IMR-90 (cell line): ENCODE data around the gene ING2. TPM values are rescaled to one million over a fixed set of nuclear protein-coding genes. Genes with fewer than 3 reads are reported as not detected.
A peak's percentile ranks its signal among the peaks of the same experiment; 100 is the strongest.
"Not testable (repeated sequence)": the region's sequence is repeated elsewhere in the genome, so short reads cannot be mapped to it uniquely, and the experiment has no call there.

Experiments used
- ATAC-seq: fragments of 200-7000 bp; cut with Tn5 transposase; 2 replicates; pipeline ENCODE4 v1.9.1; 2020; ENCODE audit warnings: low read depth, mild to moderate bottlenecking, moderate library complexity
- BruUV-seq: library from RNA; stranded (reverse); fragments of 400-500 nt; replicated peaks from 2 replicates; lab custom pipeline; 2021; lab: Mats Ljungman, UMichigan
- CTCF ChIA-PET: fragments of 300-600 bp; formaldehyde crosslinking; extraction: SDS; loops from one replicate; lab custom pipeline; 2021; ENCODE audit warnings: antibody characterized with exemption; lab: Yijun Ruan, JAX
- POLR2A ChIA-PET: fragments of 300-600 bp; sonication (Branson Sonifier 250); formaldehyde crosslinking; loops from one replicate; lab custom pipeline; 2022; ENCODE audit warnings: antibody characterized with exemption; ENCODE audit not compliant: unreplicated experiment; lab: Charles Lee
- DNase-seq: peaks from one replicate; pipeline ENCODE4 v3.0.0; 2013
- H2AFZ ChIP-seq: replicated peaks from 2 replicates; pipeline ENCODE3; 2013; ENCODE audit warnings: low read length, mild to moderate bottlenecking; ENCODE audit not compliant: poor library complexity
- H2AK5ac ChIP-seq: 2 replicates; pipeline ENCODE4 v1.6.1; 2013; ENCODE audit warnings: low read depth, low read length, inconsistent platforms
- H2AK9ac ChIP-seq: replicated peaks from 2 replicates; pipeline ENCODE3; 2013; ENCODE audit warnings: mild to moderate bottlenecking, low read depth, low read length, moderate library complexity; ENCODE audit not compliant: poor library complexity
- H2BK120ac ChIP-seq: 2 replicates; pipeline ENCODE4 v1.6.1; 2013; ENCODE audit warnings: low read depth, low read length, inconsistent platforms
- H2BK15ac ChIP-seq: 3 replicates; pipeline ENCODE4 v1.6.1; 2013; ENCODE audit warnings: low read depth, low read length, inconsistent platforms
- H2BK20ac ChIP-seq: 2 replicates; pipeline ENCODE4 v1.6.1; 2013; ENCODE audit warnings: low read depth, mild to moderate bottlenecking, inconsistent platforms, low read length, moderate library complexity
- H2BK5ac ChIP-seq: 2 replicates; pipeline ENCODE4 v1.6.1; 2013; ENCODE audit warnings: mild to moderate bottlenecking, low read depth, low read length, inconsistent platforms; ENCODE audit not compliant: poor library complexity, severe bottlenecking
- H3K14ac ChIP-seq: replicated peaks from 2 replicates; pipeline ENCODE4 v1.6.1; 2013; ENCODE audit warnings: low read depth, low read length, inconsistent platforms
- H3K18ac ChIP-seq: 2 replicates; pipeline ENCODE4 v1.6.1; 2013; ENCODE audit warnings: low read depth, low read length, control low read depth
- H3K23ac ChIP-seq: 2 replicates; pipeline ENCODE4 v1.6.1; 2013; ENCODE audit warnings: low read depth, low read length, inconsistent platforms
- H3K27ac ChIP-seq: 2 replicates; pipeline ENCODE4 v1.5.1; 2013; ENCODE audit warnings: mild to moderate bottlenecking, control low read depth, low read length; ENCODE audit not compliant: insufficient read depth
- H3K27me3 ChIP-seq: 2 replicates; pipeline ENCODE4 v1.6.1; 2013; ENCODE audit warnings: low read length; ENCODE audit not compliant: control insufficient read depth, insufficient read depth
- H3K36me3 ChIP-seq: 2 replicates; pipeline ENCODE4 v1.6.1; 2013; ENCODE audit warnings: low read length, mixed read lengths; ENCODE audit not compliant: control insufficient read depth, insufficient read depth
- H3K4ac ChIP-seq: 2 replicates; pipeline ENCODE4 v1.6.1; 2013; ENCODE audit warnings: low read depth, low read length, inconsistent platforms
- H3K4me1 ChIP-seq: 2 replicates; pipeline ENCODE4 v1.6.1; 2013; ENCODE audit warnings: low read length, mixed read lengths; ENCODE audit not compliant: control insufficient read depth, insufficient read depth
- H3K4me2 ChIP-seq: 2 replicates; pipeline ENCODE4 v1.6.1; 2013; ENCODE audit warnings: low read depth, mild to moderate bottlenecking, control low read depth, low read length, moderate library complexity
- H3K4me3 ChIP-seq: 2 replicates; pipeline ENCODE4 v1.5.1; 2013; ENCODE audit warnings: low read depth, mild to moderate bottlenecking, control low read depth, low read length, moderate library complexity; ENCODE audit not compliant: insufficient read depth
- H3K56ac ChIP-seq: 2 replicates; pipeline ENCODE4 v1.6.1; 2013; ENCODE audit warnings: low read length, inconsistent platforms; ENCODE audit not compliant: insufficient read depth; ENCODE audit errors: extremely low read depth
- H3K79me1 ChIP-seq, 2 experiments: 2 replicates each; pipeline ENCODE4 v1.6.1; 2013; ENCODE audit warnings: low read length in 2 of 2, inconsistent platforms in 1 of 2, low read depth in 1 of 2
- H3K9ac ChIP-seq: 2 replicates; pipeline ENCODE4 v1.6.1; 2013; ENCODE audit warnings: low read depth, low read length, control low read depth
- H3K9me1 ChIP-seq: 2 replicates; pipeline ENCODE4 v1.6.1; 2013; ENCODE audit warnings: low read length, inconsistent platforms; ENCODE audit not compliant: insufficient read depth
- H3K9me3 ChIP-seq: 2 replicates; pipeline ENCODE4 v1.6.1; 2013; ENCODE audit warnings: low read length; ENCODE audit not compliant: control insufficient read depth, insufficient read depth
- H4K20me1 ChIP-seq: 2 replicates; pipeline ENCODE4 v1.6.1; 2013; ENCODE audit warnings: low read length, inconsistent platforms; ENCODE audit not compliant: insufficient read depth
- H4K5ac ChIP-seq: 2 replicates; pipeline ENCODE4 v1.6.1; 2013; ENCODE audit warnings: mild to moderate bottlenecking, low read depth, low read length, control low read depth
- H4K8ac ChIP-seq, 2 experiments: 2 replicates each; pipeline ENCODE4 v1.6.1; 2013; ENCODE audit warnings: low read depth in 2 of 2, low read length in 2 of 2, control low read depth in 1 of 2, inconsistent platforms in 1 of 2
- H4K91ac ChIP-seq: 2 replicates; pipeline ENCODE4 v1.6.1; 2013; ENCODE audit warnings: low read depth, low read length, inconsistent platforms; ENCODE audit not compliant: insufficient read depth
- MAFK ChIP-seq: IDR thresholded peaks from 2 replicates; pipeline ENCODE4 v1.6.1; 2012; ENCODE audit warnings: low read depth, low read length, improper control_type of control experiment
- WGBS, 2 experiments: methylation state at CpG; one replicate each; pipeline versions ENCODE4 v1.1.5 to v1.1.7; 2013; ENCODE audit warnings: missing lambda C conversion rate in 2 of 2; ENCODE audit not compliant: insufficient read length in 1 of 2; ENCODE audit errors: extremely low coverage in 2 of 2; 5-methylcytosine and 5-hydroxymethylcytosine counted together
- dilution Hi-C: fragments of 300-500 bp; cut with HindIII; formaldehyde crosslinking; loops from one replicate; pipeline ENCODE4 v1.14.3; 2018; ENCODE audit warnings: low sequenced_read_pairs; ENCODE audit not compliant: unreplicated experiment
- in situ Hi-C: fragments of 300-500 bp; cut with MboI; formaldehyde crosslinking; loops from 3 replicates; pipeline ENCODE4 v1.14.3; 2019; ENCODE audit warnings: low sequenced_read_pairs, inconsistent platforms, mixed read lengths
- intact Hi-C: fragments of 100-400 bp; cut with micrococcal nuclease; formaldehyde crosslinking; loops from 2 replicates; pipeline ENCODE4 v1.10.0; 2022
- polyA plus RNA-seq, 3 experiments: library from polyadenylated mRNA; depleted of rRNA; stranded (reverse); fragments of >200 nt; gene quantifications; 2 replicates each; pipeline ENCODE4 v1.2.3, GENCODE V29; 2012; ENCODE audit warnings: low replicate concordance in 1 of 3
- total RNA-seq: library from RNA; depleted of rRNA; stranded (reverse); fragments of >200 nt; gene quantifications from 2 replicates; pipeline ENCODE4 v1.2.3, GENCODE V29; 2012

Gene ING2
- total and polyA plus RNA-seq, 2 of the 4 experiments (the other 2 are of a cell fraction), result 2.5 to 9.5 TPM

- H3K4ac ChIP-seq, H2AK5ac ChIP-seq, H3K9ac ChIP-seq, BruUV-seq, H2BK120ac ChIP-seq, H3K9me3 ChIP-seq, H3K27me3 ChIP-seq, H3K14ac ChIP-seq, DNase-seq, CTCF ChIA-PET, ATAC-seq, in situ Hi-C loops, H2BK20ac ChIP-seq, intact Hi-C loops, dilution Hi-C loops, H2BK5ac ChIP-seq, POLR2A ChIA-PET, H3K36me3 ChIP-seq, H2AFZ ChIP-seq, H3K9me1 ChIP-seq, H3K4me1 ChIP-seq, H2BK15ac ChIP-seq, H2AK9ac ChIP-seq, H3K4me3 ChIP-seq, H4K20me1 ChIP-seq, H4K5ac ChIP-seq, H3K4me2 ChIP-seq, H4K8ac ChIP-seq, H3K27ac ChIP-seq, H4K91ac ChIP-seq, H3K56ac ChIP-seq, H3K18ac ChIP-seq, H3K79me1 ChIP-seq, H3K23ac ChIP-seq: not testable (repeated sequence)
- peak; percentile 63 for TF ChIP-seq MAFK
- WGBS, 2 experiments, result 70% methylated on average over 4 of the region's 11 CpGs; no CpG with 5 or more reads in 1 of the 2 experiments
Observed at GRCh38 chr4:183463903-183464619, 40.8 kb upstream of the ING2 start.

- H3K4ac ChIP-seq, intact Hi-C loops, H2AK5ac ChIP-seq, H4K20me1 ChIP-seq, H3K27me3 ChIP-seq, H4K5ac ChIP-seq, H3K27ac ChIP-seq, H3K14ac ChIP-seq, H3K36me3 ChIP-seq, POLR2A ChIA-PET, H2AK9ac ChIP-seq, H3K4me1 ChIP-seq, H3K9me3 ChIP-seq, H3K56ac ChIP-seq, H3K18ac ChIP-seq, H4K8ac ChIP-seq, H2BK15ac ChIP-seq, BruUV-seq, ATAC-seq, H3K9ac ChIP-seq, in situ Hi-C loops, H2BK20ac ChIP-seq, H2AFZ ChIP-seq, H3K79me1 ChIP-seq, H4K91ac ChIP-seq, H2BK5ac ChIP-seq, H3K23ac ChIP-seq, dilution Hi-C loops, H3K4me3 ChIP-seq, H3K9me1 ChIP-seq, H3K4me2 ChIP-seq, DNase-seq, CTCF ChIA-PET: not testable (repeated sequence)
- 0 out of 2 replicates have a peak overlapping the region, but pooled peaks have one; percentile 31 for H2BK120ac ChIP-seq
- 47% methylated on average over 3 of the region's 5 CpGs; no CpG with 5 or more reads in 1 of the 2 experiments for WGBS, 2 experiments
Observed at GRCh38 chr4:183465879-183466278, 39.0 kb upstream of the ING2 start.
